Dedifferentiated amniotic fluid mesenchymal stem cell (primary cell): ENCODE data around the gene PDE4D.

Experiments
- DNase-seq: peaks from one replicate; pipeline ENCODE4 v3.0.0-alpha.2; 2016; ENCODE audit errors: extremely low spot score

PDE4D gene

DNA sequence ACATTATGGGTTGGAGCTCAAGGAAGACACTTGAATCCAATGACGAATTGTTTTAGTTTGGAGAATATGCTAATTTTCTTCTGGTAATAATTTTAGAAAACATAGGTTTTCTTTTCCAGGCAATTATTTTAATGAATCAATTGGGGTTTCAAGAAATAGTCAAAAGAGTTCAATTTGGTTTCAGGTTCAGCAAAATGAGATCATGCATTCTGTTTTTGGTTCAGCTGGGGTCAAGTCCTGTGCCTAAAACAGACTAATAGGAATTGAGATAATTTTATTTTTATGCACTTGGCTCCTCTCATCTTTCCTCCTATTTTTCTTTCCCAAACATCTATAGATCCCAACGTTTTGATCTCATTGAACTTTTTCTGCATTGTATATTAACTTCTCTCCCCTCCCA, 713.8 kb downstream of the PDE4D start:
- DNase-seq: no peak

- DNase-seq: no peak
Observed at GRCh38 chr5:59178482-59178881, 715.0 kb downstream of the PDE4D start.

- no peak for DNase-seq
Observed at GRCh38 chr5:59178071-59178470, 715.5 kb downstream of the PDE4D start.

GRCh38 chr5:59177644-59178043, 715.9 kb downstream of the PDE4D start:
- no peak for DNase-seq

DNA sequence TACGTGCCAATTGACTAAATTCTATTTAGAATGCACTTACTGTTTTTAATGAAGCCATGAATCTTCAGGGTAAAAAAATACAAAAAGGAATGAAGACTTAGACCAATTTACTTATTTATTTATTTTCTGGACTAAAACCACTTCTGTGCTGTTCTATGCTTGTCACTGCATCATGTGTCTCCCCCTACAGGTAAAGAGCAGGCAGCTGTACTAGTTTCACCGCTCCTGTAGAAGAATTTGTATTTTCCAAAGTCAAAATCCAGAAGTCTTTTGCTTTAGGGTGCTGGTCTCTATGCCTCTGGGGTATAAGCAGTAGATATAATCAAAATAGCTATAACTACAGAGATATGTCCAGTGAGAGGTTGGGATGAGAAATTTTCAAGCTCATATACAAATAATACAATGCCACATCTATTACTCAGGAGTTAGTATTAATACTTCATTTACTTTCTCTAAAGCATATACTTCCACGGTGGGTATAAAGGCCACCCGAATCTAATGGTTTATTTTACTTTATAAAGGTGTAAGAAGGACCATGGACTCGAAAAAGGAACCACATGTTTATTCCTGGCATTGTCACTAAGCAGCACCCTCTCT, 719.2 kb downstream of the PDE4D start:
- peak; percentile 68 for DNase-seq

- no peak for DNase-seq
Observed at GRCh38 chr5:59173578-59173977, 719.9 kb downstream of the PDE4D start.

GRCh38 chr5:59171131-59171530, 722.4 kb downstream of the PDE4D start:
- no peak for DNase-seq

- no peak for DNase-seq
Observed at GRCh38 chr5:59169768-59170150, 723.8 kb downstream of the PDE4D start.

DNA sequence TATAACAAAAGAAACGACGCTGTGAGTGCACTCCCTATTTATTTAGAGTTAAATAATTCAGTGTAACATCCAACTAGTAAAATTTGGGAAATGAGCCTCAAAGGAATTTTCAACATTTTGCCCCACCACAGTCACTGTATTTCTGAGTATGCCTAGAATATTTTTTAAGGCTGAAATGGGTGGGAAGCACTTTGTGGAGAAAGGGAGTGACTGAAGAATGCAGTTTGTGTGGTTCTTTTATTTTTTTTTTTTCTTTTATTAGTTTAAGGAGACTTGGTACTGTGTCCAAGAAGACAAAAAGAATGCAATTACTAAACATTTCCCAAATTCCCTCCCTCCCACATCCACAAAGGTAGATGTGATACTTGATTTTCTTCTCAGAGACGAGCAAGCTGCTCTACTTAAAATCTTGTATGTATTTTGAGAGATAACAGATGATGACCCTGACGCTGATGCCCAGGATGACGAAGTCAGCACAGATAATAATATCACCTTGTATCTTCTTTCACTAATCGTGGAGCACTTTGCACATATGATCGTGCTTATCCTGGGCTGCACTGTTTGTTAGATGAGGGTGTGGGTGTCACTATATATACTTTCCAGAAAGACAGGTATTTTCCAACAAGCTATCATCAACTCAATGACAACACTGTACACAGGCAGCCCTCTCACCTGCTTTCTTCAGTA, 724.3 kb downstream of the PDE4D start:
- no peak for DNase-seq

GRCh38 chr5:59168067-59168466, 725.5 kb downstream of the PDE4D start:
- DNase-seq: no peak

DNA sequence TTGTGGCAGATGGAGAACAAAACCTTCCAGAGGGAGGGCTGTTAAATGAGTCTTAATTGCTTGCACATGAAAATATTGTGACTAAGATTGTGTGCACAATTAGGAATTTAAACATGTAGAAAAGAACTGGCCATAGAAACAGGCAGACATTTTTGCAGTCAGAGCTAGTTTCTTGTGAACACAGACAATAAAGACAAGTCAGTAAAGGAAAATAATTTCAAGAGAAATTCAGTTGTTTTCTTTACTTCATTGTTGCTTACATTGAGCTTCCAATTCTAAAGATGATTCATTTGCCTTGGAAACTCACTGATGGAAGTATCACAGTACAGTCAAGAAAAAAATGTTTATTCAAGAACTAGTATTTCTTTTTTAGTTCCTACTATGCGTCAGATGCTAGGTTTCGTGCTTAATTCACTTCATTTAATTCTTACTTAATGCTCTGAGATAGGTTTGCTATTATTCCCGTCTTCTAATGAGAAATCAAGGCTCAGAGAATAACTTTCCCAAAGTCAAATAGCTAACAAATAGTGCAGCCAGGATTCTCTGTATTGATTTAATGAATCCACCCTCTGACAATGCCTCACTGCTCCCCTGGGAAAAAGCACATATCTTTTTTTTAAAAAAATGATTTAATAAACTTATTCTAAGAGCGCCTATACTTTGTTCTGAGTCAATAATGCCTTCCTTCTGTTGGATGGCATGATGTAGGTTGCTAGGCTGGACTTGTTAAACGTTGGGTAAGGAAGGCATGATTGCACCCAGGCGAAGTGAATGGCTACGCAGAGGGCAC, 729.3 kb downstream of the PDE4D start:
- peak; percentile 22 for DNase-seq

DNA sequence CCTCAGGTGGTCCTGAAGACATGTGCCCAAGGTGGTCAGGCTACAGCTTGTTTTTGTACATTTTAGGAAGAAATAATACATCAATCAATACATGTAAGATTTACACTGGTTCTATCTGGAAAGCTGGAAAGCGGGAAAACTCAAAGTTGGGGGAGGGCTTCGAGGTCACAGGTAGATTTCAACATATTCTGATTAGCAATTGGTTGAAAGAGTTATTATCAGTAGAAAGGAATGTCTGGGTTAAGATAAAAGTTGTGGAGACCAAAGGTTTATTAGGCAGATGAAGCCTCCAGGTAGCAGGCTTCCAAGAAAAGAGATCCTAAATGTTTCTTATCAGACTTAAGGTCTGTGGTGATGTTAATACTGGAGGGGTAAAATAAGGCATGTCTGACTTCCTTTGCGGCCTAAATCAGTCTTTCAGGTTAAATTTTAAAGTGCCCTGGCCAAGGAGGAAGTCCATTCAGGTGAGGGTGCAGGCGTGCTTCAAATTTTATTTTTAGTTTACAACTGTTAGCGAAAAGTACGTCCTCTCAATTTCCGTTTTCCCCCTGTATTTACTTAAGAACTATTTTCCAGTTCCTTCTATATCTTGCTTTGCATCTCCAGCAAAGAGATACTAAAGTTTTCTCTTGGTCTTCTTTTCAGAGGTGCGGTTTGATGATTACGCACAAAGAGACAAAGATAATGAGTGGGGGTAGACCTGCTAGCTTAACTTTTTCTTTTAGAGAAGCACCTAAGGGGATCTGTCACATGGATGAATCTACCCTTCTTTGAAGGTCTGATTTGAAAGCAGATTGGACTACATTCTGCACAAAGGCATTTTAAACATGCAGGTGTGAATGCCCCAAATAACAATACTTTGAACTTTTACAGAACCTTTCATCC, 732.1 kb downstream of the PDE4D start:
- no peak for DNase-seq

DNA sequence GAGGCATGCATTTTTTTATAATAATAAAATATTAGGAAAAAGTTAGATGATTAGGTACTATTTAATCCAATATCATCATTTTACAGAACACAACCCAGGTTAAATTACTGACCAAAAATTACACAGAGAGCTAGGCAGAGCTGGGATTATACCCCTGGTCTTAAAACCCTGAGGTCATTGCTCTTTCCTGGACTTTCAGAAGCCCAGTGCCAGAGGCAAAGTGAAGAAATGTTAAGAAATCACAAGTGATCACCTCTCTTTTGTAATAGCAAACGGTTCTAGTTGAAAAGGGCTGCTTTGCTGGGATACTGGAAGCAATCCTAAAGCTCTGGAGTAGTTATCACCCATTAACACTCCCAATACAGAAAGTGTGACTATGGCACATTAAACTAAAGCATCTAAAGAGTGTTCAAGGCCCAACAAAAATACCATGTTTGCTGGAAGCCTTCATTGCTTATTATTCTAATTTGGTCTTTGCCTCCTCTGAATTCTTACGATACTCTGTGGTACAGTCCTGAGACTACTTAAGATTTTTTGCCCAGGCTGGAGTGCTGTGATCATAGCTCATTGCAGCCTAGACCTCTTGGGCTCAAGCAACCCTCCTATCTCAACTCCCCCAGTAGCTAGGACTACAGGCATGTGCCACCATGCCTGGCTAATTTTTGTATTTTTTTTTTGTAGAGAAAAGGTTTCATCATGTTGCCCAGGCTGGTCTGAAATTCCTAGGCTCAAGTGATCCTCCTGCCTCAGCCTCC, 734.7 kb downstream of the PDE4D start:
- DNase-seq: no peak

DNA sequence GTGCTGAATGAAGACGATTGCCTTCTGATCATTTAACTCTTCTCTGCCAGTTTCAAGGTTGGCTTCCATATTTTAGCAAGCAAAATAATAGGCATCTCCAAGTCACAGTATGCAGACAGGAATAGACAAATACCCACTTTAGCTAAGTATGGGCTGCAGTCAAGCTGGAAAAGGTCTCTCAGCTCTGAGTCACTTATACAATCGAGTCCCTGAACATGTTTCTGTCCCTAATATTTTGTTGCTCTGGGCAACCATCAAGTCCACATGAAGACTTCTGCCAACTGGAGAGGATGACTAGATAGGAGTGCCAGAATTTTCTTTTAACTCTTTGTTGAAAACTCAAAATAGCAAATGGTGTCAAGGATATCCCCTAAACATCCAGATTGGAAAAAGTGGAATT, 735.4 kb downstream of the PDE4D start:
- DNase-seq: no peak

DNA sequence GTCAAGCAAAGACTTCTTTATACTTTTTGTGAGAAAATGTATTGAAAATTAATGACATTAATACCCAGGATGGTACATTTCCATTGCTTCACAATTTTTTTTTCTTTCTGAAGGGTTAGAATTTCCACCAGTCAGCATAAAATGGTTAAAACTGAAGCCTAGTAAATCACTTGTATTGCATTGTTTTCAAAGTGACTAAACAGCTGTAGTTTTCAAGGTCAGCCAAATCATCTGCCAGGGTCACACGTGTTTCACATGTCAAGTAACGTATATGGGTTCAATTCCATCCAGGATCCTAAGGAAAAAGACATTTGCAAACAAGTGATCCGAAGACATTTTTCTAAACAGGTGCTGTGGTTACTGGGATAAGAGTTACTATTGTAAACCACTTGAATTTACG, 736.5 kb downstream of the PDE4D start:
- no peak for DNase-seq

DNA sequence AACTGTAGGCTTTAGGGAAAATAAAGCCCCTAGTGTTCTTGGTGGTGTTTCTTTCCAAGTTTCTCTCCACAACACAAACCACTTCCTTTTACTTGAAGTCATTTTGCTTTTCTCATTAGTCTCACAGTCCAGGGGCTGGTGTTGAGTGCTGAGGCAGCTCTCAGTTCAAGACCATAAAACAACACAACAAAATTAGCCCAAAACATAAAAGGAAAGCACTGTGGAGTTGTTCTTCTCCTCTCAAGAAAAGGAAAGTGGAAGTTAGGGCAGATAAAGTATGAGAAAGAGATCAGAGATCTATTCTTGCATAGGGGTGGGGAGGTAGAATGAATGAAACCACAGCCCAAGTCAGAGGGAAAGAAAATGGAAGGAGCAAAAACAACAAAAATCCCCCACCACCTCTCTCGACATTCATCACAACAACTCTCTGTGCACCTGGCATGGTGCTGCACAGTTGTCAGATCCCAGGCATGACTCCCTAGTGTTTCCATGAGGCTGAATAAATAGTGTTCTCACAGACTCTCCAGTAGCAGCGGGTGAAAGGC, 740.8 kb downstream of the PDE4D start:
- no peak for DNase-seq

GRCh38 chr5:59151162-59151889, 742.2 kb downstream of the PDE4D start:
- no peak for DNase-seq

DNA sequence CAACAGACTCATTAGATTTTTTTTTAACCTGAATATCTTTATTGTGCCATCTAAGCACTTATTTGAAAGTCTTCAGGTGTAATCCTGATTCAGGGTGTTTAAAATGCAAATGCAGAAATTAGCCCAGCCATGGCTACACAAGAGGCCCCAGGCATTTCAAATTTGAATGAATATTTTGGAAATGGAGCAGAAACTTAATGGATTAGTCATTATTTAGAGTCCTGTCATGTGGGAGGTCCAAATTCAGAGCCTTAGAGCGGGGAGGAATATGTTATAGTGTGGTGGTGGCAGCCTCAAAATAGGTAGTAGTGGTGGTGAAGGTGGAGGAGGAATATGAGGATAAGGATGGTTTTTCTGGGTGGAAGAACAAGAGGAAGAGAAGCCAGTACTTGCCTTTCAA, 743.7 kb downstream of the PDE4D start:
- DNase-seq: no peak

- no peak for DNase-seq
Observed at GRCh38 chr5:59149271-59149670, 744.3 kb downstream of the PDE4D start.

DNA sequence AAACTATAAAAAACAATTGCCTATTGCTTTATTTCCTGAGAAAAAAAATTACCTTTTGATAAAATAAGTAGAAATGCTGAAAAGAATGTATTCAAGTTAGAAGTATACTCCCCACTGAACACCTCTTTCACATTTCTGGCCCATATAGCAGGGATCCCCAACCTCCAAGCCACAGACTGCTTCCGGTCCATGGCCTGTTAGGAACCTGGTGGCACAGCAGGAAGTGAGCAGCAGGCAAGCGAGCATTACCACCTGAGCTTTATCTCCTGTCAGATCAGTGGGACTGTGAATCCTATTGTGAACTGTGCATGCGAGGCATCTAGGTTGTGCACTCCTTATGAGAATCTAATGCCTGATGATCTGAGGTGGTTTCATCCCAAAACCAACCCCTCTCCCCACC, 746.8 kb downstream of the PDE4D start:
- DNase-seq: no peak
